Esophagus squamous epithelium (tissue), 5 donors: ENCODE data around the gene BHLHE41. TPM values are rescaled to one million over a fixed set of nuclear protein-coding genes. Genes with fewer than 3 reads are reported as not detected.

Source experiments
- DNase-seq: peaks from one replicate; lab custom pipeline; 2025; lab: John Stamatoyannopoulos, UW
- H3K27ac ChIP-seq, 4 donors: fragments of 200-600 bp; sonication (generic); one replicate each; pipeline ENCODE4 v1.5.1; 2016 to 2019; ENCODE audit warnings: mild to moderate bottlenecking in 1 of 4
- H3K27me3 ChIP-seq, 4 donors: fragments of 200-600 bp; sonication (generic); 1 replicate in 3 of 4; 2 replicates in 1 of 4; pipeline versions ENCODE4 v1.5.1 to v1.6.0; 2017 to 2021; ENCODE audit warnings: antibody characterized with exemption in 1 of 4
- H3K36me3 ChIP-seq, 3 donors: fragments of 200-600 bp; sonication (generic); one replicate each; pipeline ENCODE4 v1.5.1; 2016 to 2019
- H3K4me1 ChIP-seq, 3 donors: fragments of 200-600 bp; sonication (generic); one replicate each; pipeline ENCODE4 v1.5.1; 2017 to 2019
- H3K4me3 ChIP-seq, 4 donors: fragments of 200-600 bp; sonication (generic); 1 replicate in 3 of 4; 2 replicates in 1 of 4; pipeline ENCODE4 v1.5.1; 2016 to 2019; ENCODE audit warnings: mild to moderate bottlenecking in 2 of 4, moderate library complexity in 1 of 4
- H3K9me3 ChIP-seq, 3 donors: fragments of 200-600 bp; sonication (generic); one replicate each; pipeline ENCODE4 v1.5.1; 2016 to 2019
- POLR2A ChIP-seq, 4 donors: fragments of 450-650 bp; IDR thresholded peaks; one replicate each; pipeline ENCODE4 v1.6.1; 2017; ENCODE audit warnings: antibody characterized with exemption in 4 of 4, mild to moderate bottlenecking in 4 of 4, moderate library complexity in 3 of 4
- WGBS, 2 donors: methylation state at CpG; one replicate each; pipeline ENCODE4 v1.1.5; 2018; 5-methylcytosine and 5-hydroxymethylcytosine counted together
- intact Hi-C: fragments of 100-400 bp; cut with DNase I; formaldehyde crosslinking; loops from one replicate; pipeline ENCODE4 v1.15.0; 2022
- total RNA-seq, 4 donors: library from RNA; depleted of rRNA; stranded (reverse); fragments of >200 nt; gene quantifications; one replicate each; pipeline ENCODE4 v1.1.0, GENCODE V29; 2016
- TF ChIP-seq, protein P1 (sequence below), 6 experiments: fragments of 450-650 bp in 4 of 6; fragments of 200-600 bp in 2 of 6; sonication (generic) in 2 of 6; IDR thresholded peaks; one replicate each; pipeline ENCODE4 v1.5.1; 2016 to 2019; ENCODE audit warnings: antibody characterized with exemption in 6 of 6, mild to moderate bottlenecking in 4 of 6, moderate library complexity in 4 of 6
- donor health status: DM: yes; HTN: yes; CAD: no.

BHLHE41 gene
- total RNA-seq, 4 donors from 2014 or later, result 0.48 to 14.3 (median 1.7) TPM

DNA sequence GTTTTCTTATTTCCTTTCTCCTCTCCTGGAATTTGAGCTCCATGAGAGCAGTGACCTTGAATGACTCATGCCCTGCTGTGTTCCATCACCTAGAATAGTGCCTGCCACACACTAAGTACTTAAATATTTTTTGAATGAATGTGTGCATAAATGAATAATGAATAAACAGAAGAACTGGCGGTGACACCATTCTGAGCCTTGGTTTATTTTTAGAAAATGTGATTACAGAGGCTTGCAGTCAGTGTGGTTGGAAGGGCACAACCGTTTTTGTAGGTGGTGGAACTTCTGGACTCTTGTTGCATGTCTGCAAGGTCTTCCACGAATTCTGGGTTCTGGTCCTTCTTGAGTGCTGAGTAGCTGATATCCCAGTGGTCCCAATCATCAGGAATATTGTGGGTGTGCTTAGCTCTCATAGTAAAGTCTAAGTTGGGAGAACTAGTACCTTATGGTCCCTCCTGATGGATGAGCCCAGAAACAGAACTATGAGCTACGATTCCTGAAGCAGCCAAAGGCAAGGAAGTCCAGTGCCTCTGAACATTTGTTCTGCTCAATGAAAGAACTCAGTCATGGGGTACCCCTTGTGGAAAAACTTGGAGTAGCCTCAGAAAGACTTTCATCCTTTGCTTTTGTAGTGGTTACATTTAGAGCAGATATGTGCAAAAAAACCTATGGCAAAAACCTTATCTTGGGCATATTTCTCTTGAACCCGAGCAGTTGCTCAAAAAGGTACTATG lies 28.8 kb upstream of the BHLHE41 start:
- 41 to 63% methylated on average over 5 of the region's 5 CpGs for WGBS, 2 donors
- no peak for DNase-seq
- no peaks in the 10 kb centered on the region for H3K9me3 ChIP-seq
- H3K27me3 ChIP-seq, result no peaks in the 10 kb centered on the region
- no peak overlapping the region for H3K4me3 ChIP-seq
- peaks cover 0 to 12% (median 6%) of the 10 kb centered on the region in 3 donors for H3K4me1 ChIP-seq
- TF ChIP-seq POLR2A (IDR thresholded peaks at IDR 0.05), result no peak
- TF ChIP-seq, protein P1, sequence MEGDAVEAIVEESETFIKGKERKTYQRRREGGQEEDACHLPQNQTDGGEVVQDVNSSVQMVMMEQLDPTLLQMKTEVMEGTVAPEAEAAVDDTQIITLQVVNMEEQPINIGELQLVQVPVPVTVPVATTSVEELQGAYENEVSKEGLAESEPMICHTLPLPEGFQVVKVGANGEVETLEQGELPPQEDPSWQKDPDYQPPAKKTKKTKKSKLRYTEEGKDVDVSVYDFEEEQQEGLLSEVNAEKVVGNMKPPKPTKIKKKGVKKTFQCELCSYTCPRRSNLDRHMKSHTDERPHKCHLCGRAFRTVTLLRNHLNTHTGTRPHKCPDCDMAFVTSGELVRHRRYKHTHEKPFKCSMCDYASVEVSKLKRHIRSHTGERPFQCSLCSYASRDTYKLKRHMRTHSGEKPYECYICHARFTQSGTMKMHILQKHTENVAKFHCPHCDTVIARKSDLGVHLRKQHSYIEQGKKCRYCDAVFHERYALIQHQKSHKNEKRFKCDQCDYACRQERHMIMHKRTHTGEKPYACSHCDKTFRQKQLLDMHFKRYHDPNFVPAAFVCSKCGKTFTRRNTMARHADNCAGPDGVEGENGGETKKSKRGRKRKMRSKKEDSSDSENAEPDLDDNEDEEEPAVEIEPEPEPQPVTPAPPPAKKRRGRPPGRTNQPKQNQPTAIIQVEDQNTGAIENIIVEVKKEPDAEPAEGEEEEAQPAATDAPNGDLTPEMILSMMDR (IDR thresholded peaks at IDR 0.05), result no peak
- intact Hi-C loops, result no loop called here
- no peaks in the 10 kb centered on the region for H3K36me3 ChIP-seq
- H3K27ac ChIP-seq, result no peak overlapping the region

DNA sequence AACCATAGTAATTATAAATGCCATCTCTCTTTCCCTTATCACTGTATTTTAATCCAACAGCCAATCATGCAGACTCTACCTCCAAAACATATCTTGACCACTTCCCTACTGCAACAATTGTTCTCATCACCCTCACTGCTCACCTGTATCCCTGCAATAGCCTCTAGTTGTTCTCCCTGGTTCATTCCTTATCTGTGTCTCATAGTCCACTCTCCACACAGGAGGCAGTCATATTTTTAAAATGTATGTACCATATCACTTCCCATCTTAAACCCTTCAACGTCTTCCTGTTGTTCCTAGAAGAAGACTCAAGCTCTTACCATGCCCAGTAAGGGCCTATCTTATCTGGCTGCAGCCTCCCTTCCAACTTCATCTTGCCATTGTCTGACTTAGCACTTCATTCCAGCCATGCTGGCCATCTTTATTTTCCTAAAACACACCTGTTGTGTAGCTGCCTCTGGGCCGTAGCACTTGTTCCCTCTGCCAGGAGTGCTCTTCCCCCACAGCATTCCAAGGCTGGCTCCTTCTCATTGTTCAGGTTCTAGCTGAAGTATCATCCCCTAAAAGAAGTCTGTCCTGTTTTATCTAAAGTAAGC lies 27.8 kb upstream of the BHLHE41 start:
- Histone ChIP-seq H3K36me3 (no peaks in the 10 kb centered on the region), H3K27ac (no peak overlapping the region), H3K4me3 (no peak overlapping the region), H3K27me3 (no peaks in the 10 kb centered on the region), H3K9me3 (no peaks in the 10 kb centered on the region), H3K4me1 (peaks cover 0 to 9% (median 6%) of the 10 kb centered on the region in 3 donors)
- no peak for DNase-seq
- intact Hi-C loops, result no loop called here
- 85 to 87% methylated on average over 2 of the region's 2 CpGs for WGBS, 2 donors
- TF ChIP-seq, protein P1 (IDR thresholded peaks at IDR 0.05), result no peak
- no peak for TF ChIP-seq POLR2A (IDR thresholded peaks at IDR 0.05)

DNA sequence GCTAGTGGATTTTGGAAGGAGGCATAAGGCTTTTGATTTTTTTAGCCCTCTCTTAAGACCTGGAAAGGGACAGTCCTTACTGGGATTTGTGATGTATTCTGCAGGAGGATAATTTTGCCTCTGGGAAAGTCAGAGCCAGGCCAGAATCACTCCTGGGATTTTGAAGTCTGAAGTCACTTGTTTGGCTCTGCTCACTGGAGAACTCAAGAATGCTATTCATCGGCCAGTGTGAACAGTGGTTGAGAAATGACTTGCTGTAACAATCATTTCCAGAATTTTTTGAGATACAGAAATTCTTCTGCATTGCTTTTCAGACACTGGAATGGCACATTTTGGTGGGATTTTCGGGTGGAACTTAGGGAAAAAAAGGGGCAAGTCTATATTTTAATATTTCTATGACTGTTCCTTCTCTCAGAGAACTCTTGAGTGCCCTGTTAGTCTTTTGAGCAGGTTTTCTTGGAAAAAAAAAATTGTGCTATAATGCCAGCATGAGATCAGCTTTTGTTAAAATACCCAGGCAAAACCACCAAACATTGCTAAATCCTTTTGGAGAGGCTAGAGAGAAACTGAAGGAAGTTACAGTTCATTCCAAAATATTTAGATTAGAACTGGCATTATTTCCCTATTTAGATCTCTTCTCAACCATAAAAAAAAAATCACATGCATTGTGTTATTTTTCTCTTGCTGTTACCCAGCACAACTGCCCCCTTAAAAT lies 26.1 kb upstream of the BHLHE41 start:
- DNase-seq, result no peak
- TF ChIP-seq, protein P1 (IDR thresholded peaks at IDR 0.05), result no peak
- no peak for TF ChIP-seq POLR2A (IDR thresholded peaks at IDR 0.05)
- no peaks in the 10 kb centered on the region for H3K9me3 ChIP-seq
- WGBS, 2 donors, result 29 to 31% methylated on average over 2 of the region's 2 CpGs
- no peak overlapping the region for H3K4me3 ChIP-seq
- H3K27me3 ChIP-seq, result no peaks in the 10 kb centered on the region
- H3K4me1 ChIP-seq, result peaks cover 0 to 9% (median 6%) of the 10 kb centered on the region in 3 donors
- H3K27ac ChIP-seq, result peak overlapping the region in 1 of 4 donors; percentile 55
- intact Hi-C loops, result no loop called here
- H3K36me3 ChIP-seq, result no peaks in the 10 kb centered on the region

DNA sequence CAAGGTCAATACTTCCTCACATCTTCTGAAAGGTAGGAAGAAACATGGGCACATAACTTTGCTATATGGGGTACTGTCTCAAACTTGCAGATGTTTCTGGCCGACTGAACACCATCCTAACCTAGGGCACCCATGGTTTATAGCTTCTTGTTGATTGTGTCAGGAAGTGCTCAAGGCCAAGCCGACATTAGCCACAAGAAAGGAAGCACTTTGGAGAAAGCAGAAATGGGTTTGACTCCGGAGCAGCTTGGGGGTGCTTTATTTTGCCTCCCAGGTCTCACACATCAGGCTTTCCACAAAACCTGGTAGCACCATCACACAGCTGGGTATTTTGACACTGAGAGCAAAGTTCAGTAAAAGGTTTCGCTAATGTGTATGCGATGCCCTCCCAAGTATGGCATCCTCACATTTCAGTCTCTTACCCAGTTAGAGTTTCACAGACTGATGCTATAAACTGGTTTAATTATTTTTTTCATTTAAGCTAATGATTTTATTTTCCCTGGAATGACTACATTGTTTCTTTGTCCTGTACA lies 25.2 kb upstream of the BHLHE41 start:
- WGBS, 2 donors, result 65 to 68% methylated on average over 4 to 5 of the region's 5 CpGs
- no peak for TF ChIP-seq POLR2A (IDR thresholded peaks at IDR 0.05)
- TF ChIP-seq, protein P1 (IDR thresholded peaks at IDR 0.05), result no peak
- H3K9me3 ChIP-seq, result no peaks in the 10 kb centered on the region
- intact Hi-C loops, result no loop called here
- peaks cover 0 to 9% (median 6%) of the 10 kb centered on the region in 3 donors for H3K4me1 ChIP-seq
- DNase-seq, result no peak
- H3K27ac ChIP-seq, result no peak overlapping the region
- no peaks in the 10 kb centered on the region for H3K36me3 ChIP-seq
- H3K27me3 ChIP-seq, result no peaks in the 10 kb centered on the region
- no peak overlapping the region for H3K4me3 ChIP-seq
